IMR-90 (cell line): ENCODE data around the gene CCT4. TPM values are rescaled to one million over a fixed set of nuclear protein-coding genes. Genes with fewer than 3 reads are reported as not detected.

Source experiments
- ATAC-seq: fragments of 200-7000 bp; cut with Tn5 transposase; 2 replicates; pipeline ENCODE4 v1.9.1; 2020; ENCODE audit warnings: low read depth, mild to moderate bottlenecking, moderate library complexity
- BruUV-seq: library from RNA; stranded (reverse); fragments of 400-500 nt; replicated peaks from 2 replicates; lab custom pipeline; 2021; lab: Mats Ljungman, UMichigan
- CTCF ChIA-PET: fragments of 300-600 bp; formaldehyde crosslinking; extraction: SDS; loops from one replicate; lab custom pipeline; 2021; ENCODE audit warnings: antibody characterized with exemption; lab: Yijun Ruan, JAX
- POLR2A ChIA-PET: fragments of 300-600 bp; sonication (Branson Sonifier 250); formaldehyde crosslinking; loops from one replicate; lab custom pipeline; 2022; ENCODE audit warnings: antibody characterized with exemption; ENCODE audit not compliant: unreplicated experiment; lab: Charles Lee
- DNase-seq: peaks from one replicate; pipeline ENCODE4 v3.0.0; 2013
- H2AFZ ChIP-seq: replicated peaks from 2 replicates; pipeline ENCODE3; 2013; ENCODE audit warnings: low read length, mild to moderate bottlenecking; ENCODE audit not compliant: poor library complexity
- H2AK5ac ChIP-seq: 2 replicates; pipeline ENCODE4 v1.6.1; 2013; ENCODE audit warnings: low read depth, low read length, inconsistent platforms
- H2AK9ac ChIP-seq: replicated peaks from 2 replicates; pipeline ENCODE3; 2013; ENCODE audit warnings: mild to moderate bottlenecking, low read depth, low read length, moderate library complexity; ENCODE audit not compliant: poor library complexity
- H2BK120ac ChIP-seq: 2 replicates; pipeline ENCODE4 v1.6.1; 2013; ENCODE audit warnings: low read depth, low read length, inconsistent platforms
- H2BK15ac ChIP-seq: 3 replicates; pipeline ENCODE4 v1.6.1; 2013; ENCODE audit warnings: low read depth, low read length, inconsistent platforms
- H2BK20ac ChIP-seq: 2 replicates; pipeline ENCODE4 v1.6.1; 2013; ENCODE audit warnings: low read depth, mild to moderate bottlenecking, inconsistent platforms, low read length, moderate library complexity
- H2BK5ac ChIP-seq: 2 replicates; pipeline ENCODE4 v1.6.1; 2013; ENCODE audit warnings: mild to moderate bottlenecking, low read depth, low read length, inconsistent platforms; ENCODE audit not compliant: poor library complexity, severe bottlenecking
- H3K14ac ChIP-seq: replicated peaks from 2 replicates; pipeline ENCODE4 v1.6.1; 2013; ENCODE audit warnings: low read depth, low read length, inconsistent platforms
- H3K18ac ChIP-seq: 2 replicates; pipeline ENCODE4 v1.6.1; 2013; ENCODE audit warnings: low read depth, low read length, control low read depth
- H3K23ac ChIP-seq: 2 replicates; pipeline ENCODE4 v1.6.1; 2013; ENCODE audit warnings: low read depth, low read length, inconsistent platforms
- H3K27ac ChIP-seq: 2 replicates; pipeline ENCODE4 v1.5.1; 2013; ENCODE audit warnings: mild to moderate bottlenecking, control low read depth, low read length; ENCODE audit not compliant: insufficient read depth
- H3K27me3 ChIP-seq: 2 replicates; pipeline ENCODE4 v1.6.1; 2013; ENCODE audit warnings: low read length; ENCODE audit not compliant: control insufficient read depth, insufficient read depth
- H3K36me3 ChIP-seq: 2 replicates; pipeline ENCODE4 v1.6.1; 2013; ENCODE audit warnings: low read length, mixed read lengths; ENCODE audit not compliant: control insufficient read depth, insufficient read depth
- H3K4ac ChIP-seq: 2 replicates; pipeline ENCODE4 v1.6.1; 2013; ENCODE audit warnings: low read depth, low read length, inconsistent platforms
- H3K4me1 ChIP-seq: 2 replicates; pipeline ENCODE4 v1.6.1; 2013; ENCODE audit warnings: low read length, mixed read lengths; ENCODE audit not compliant: control insufficient read depth, insufficient read depth
- H3K4me2 ChIP-seq: 2 replicates; pipeline ENCODE4 v1.6.1; 2013; ENCODE audit warnings: low read depth, mild to moderate bottlenecking, control low read depth, low read length, moderate library complexity
- H3K4me3 ChIP-seq: 2 replicates; pipeline ENCODE4 v1.5.1; 2013; ENCODE audit warnings: low read depth, mild to moderate bottlenecking, control low read depth, low read length, moderate library complexity; ENCODE audit not compliant: insufficient read depth
- H3K56ac ChIP-seq: 2 replicates; pipeline ENCODE4 v1.6.1; 2013; ENCODE audit warnings: low read length, inconsistent platforms; ENCODE audit not compliant: insufficient read depth; ENCODE audit errors: extremely low read depth
- H3K79me1 ChIP-seq, 2 experiments: 2 replicates each; pipeline ENCODE4 v1.6.1; 2013; ENCODE audit warnings: low read length in 2 of 2, inconsistent platforms in 1 of 2, low read depth in 1 of 2
- H3K9ac ChIP-seq: 2 replicates; pipeline ENCODE4 v1.6.1; 2013; ENCODE audit warnings: low read depth, low read length, control low read depth
- H3K9me1 ChIP-seq: 2 replicates; pipeline ENCODE4 v1.6.1; 2013; ENCODE audit warnings: low read length, inconsistent platforms; ENCODE audit not compliant: insufficient read depth
- H3K9me3 ChIP-seq: 2 replicates; pipeline ENCODE4 v1.6.1; 2013; ENCODE audit warnings: low read length; ENCODE audit not compliant: control insufficient read depth, insufficient read depth
- H4K20me1 ChIP-seq: 2 replicates; pipeline ENCODE4 v1.6.1; 2013; ENCODE audit warnings: low read length, inconsistent platforms; ENCODE audit not compliant: insufficient read depth
- H4K5ac ChIP-seq: 2 replicates; pipeline ENCODE4 v1.6.1; 2013; ENCODE audit warnings: mild to moderate bottlenecking, low read depth, low read length, control low read depth
- H4K8ac ChIP-seq, 2 experiments: 2 replicates each; pipeline ENCODE4 v1.6.1; 2013; ENCODE audit warnings: low read depth in 2 of 2, low read length in 2 of 2, control low read depth in 1 of 2, inconsistent platforms in 1 of 2
- H4K91ac ChIP-seq: 2 replicates; pipeline ENCODE4 v1.6.1; 2013; ENCODE audit warnings: low read depth, low read length, inconsistent platforms; ENCODE audit not compliant: insufficient read depth
- USF2 ChIP-seq: fragments of 150-350 bp; IDR thresholded peaks from 2 replicates; pipeline ENCODE4 v1.6.1; 2017; ENCODE audit warnings: mild to moderate bottlenecking, antibody characterized with exemption, low read length, low read depth
- dilution Hi-C: fragments of 300-500 bp; cut with HindIII; formaldehyde crosslinking; loops from one replicate; pipeline ENCODE4 v1.14.3; 2018; ENCODE audit warnings: low sequenced_read_pairs; ENCODE audit not compliant: unreplicated experiment
- in situ Hi-C: fragments of 300-500 bp; cut with MboI; formaldehyde crosslinking; loops from 3 replicates; pipeline ENCODE4 v1.14.3; 2019; ENCODE audit warnings: low sequenced_read_pairs, inconsistent platforms, mixed read lengths
- intact Hi-C: fragments of 100-400 bp; cut with micrococcal nuclease; formaldehyde crosslinking; loops from 2 replicates; pipeline ENCODE4 v1.10.0; 2022
- polyA plus RNA-seq, 3 experiments: library from polyadenylated mRNA; depleted of rRNA; stranded (reverse); fragments of >200 nt; gene quantifications; 2 replicates each; pipeline ENCODE4 v1.2.3, GENCODE V29; 2012; ENCODE audit warnings: low replicate concordance in 1 of 3
- total RNA-seq: library from RNA; depleted of rRNA; stranded (reverse); fragments of >200 nt; gene quantifications from 2 replicates; pipeline ENCODE4 v1.2.3, GENCODE V29; 2012

Gene CCT4
- total and polyA plus RNA-seq, 2 of the 4 experiments (the other 2 are of a cell fraction) = 94.4 to 187 TPM

- Histone ChIP-seq H4K20me1 (no peaks in the 10 kb centered on the region), H3K9me1 (no peaks in the 10 kb centered on the region), H3K56ac (no peak overlapping the region), H2BK120ac (no peak overlapping the region), H3K4me3 (no peak overlapping the region), H3K9ac (no peak overlapping the region), H2AK9ac (no peak overlapping the region), H4K91ac (no peak overlapping the region), H3K4me2 (no peak overlapping the region), H2AFZ (no peak overlapping the region), H3K79me1 (no peaks in the 10 kb centered on the region; a peak in 1 of 4 replicates), H2BK5ac (no peak overlapping the region), H3K14ac (no peak overlapping the region), H2BK20ac (no peak overlapping the region), H3K36me3 (peaks cover 2% of the 10 kb centered on the region; the same call in 1 of the 2 replicates), H3K18ac (no peak overlapping the region), H3K23ac (no peak overlapping the region), H4K8ac (no peak overlapping the region), H3K9me3 (no peaks in the 10 kb centered on the region), H3K27me3 (no peaks in the 10 kb centered on the region), H3K4ac (no peak overlapping the region), H2AK5ac (no peak overlapping the region), H3K4me1 (no peaks in the 10 kb centered on the region), H3K27ac (no peak overlapping the region), H2BK15ac (no peak overlapping the region), H4K5ac (no peak overlapping the region)
- in situ Hi-C loops (no loop called here), dilution Hi-C loops (no loop called here), intact Hi-C loops (no loop called here)
- ChIA-PET POLR2A (no interaction called here), CTCF (no interaction called here)
- no TSS peak for BruUV-seq
- no peak for TF ChIP-seq USF2
- DNase-seq (no peak), ATAC-seq (no peak)
These were observed 34.3 kb upstream of the CCT4 start for GRCh38 chr2:61922714-61923113.
